LNCAP (cell line): ENCODE measurements around the gene SLC22A2.

ENCODE experiments used
- TF ChIP-seq, protein P1 (sequence below): fragments of 450-650 bp; IDR thresholded peaks from 2 replicates; pipeline ENCODE4 v1.5.1; 2017; ENCODE audit warnings: mild to moderate bottlenecking

SLC22A2 gene

DNA sequence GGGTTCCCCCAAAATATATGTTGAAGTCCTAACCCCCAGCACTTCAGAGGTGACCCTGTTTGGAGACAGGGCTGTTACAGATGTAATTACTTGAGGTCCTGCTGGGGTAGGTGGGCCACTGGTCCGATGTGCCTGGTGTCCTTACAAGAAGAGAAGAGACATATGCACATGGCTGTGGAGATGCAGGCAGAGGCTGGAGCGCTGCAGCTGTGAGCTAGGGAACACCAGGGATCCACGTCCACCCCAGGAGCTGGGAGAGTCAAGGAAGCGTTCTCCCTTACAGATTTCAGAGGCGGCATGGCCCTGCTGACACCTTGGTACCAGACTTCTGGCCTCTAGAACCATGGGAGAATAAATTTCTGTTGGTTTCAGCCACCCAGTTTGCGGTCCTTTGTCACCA is 11.7 kb upstream of the SLC22A2 start:
- TF ChIP-seq, protein P1, sequence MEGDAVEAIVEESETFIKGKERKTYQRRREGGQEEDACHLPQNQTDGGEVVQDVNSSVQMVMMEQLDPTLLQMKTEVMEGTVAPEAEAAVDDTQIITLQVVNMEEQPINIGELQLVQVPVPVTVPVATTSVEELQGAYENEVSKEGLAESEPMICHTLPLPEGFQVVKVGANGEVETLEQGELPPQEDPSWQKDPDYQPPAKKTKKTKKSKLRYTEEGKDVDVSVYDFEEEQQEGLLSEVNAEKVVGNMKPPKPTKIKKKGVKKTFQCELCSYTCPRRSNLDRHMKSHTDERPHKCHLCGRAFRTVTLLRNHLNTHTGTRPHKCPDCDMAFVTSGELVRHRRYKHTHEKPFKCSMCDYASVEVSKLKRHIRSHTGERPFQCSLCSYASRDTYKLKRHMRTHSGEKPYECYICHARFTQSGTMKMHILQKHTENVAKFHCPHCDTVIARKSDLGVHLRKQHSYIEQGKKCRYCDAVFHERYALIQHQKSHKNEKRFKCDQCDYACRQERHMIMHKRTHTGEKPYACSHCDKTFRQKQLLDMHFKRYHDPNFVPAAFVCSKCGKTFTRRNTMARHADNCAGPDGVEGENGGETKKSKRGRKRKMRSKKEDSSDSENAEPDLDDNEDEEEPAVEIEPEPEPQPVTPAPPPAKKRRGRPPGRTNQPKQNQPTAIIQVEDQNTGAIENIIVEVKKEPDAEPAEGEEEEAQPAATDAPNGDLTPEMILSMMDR = no peak

GRCh38 chr6:160269771-160270170 is 11.2 kb upstream of the SLC22A2 start:
- TF ChIP-seq, protein P1 = no peak

GRCh38 chr6:160269023-160269521 is 10.5 kb upstream of the SLC22A2 start:
- TF ChIP-seq, protein P1 = no peak

DNA sequence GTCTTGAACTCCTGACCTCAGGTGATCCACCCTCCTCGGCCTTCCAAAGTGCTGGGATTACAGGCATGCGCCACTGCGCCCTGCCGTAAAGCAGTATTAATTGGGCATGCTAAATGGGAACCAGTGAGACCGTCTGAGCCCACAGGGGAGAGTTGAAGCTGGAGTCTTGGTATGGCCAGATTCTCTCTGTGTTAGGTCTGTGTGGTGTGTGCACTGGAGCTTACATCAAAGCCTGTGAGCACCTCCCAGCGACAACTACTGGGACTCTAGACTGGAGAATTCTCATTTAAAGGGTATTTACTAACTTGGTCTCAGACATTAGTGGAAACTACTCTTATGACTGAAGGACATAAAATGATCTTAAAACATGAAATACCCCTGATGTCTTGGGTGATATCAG is 8.5 kb upstream of the SLC22A2 start:
- TF ChIP-seq, protein P1 = no peak

DNA sequence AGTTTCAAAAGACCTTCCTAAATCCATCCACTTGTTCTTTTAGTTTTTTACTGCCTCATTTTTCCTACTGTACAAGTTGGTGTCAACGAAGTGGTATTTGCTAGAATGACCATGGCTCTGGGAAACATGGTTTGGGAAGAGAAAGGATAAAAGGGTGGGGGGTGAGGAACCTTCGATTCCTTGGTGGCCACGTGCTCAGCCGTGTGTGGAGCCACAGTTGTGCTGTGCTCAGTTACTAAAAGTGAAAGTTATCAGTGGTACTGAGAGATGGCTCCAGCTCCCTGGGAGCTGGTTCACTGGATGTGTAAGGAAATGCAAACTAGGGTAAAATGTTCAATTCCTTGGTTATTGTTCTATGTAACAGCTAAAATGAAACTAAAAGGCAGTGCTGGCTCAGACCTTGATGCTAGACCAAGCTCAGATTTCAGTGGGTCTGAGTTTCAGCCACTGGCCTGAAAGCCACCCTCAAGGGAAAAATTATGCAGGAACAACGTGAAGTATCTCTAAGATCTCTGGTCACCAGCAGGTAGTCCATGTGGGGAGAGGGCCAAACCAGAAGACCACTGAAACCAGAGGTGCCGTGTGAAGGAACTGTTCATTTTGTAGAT is 7.4 kb upstream of the SLC22A2 start:
- TF ChIP-seq, protein P1 = no peak

- TF ChIP-seq, protein P1 = no peak
These were observed 5.5 kb upstream of the SLC22A2 start for GRCh38 chr6:160264061-160264612.

DNA sequence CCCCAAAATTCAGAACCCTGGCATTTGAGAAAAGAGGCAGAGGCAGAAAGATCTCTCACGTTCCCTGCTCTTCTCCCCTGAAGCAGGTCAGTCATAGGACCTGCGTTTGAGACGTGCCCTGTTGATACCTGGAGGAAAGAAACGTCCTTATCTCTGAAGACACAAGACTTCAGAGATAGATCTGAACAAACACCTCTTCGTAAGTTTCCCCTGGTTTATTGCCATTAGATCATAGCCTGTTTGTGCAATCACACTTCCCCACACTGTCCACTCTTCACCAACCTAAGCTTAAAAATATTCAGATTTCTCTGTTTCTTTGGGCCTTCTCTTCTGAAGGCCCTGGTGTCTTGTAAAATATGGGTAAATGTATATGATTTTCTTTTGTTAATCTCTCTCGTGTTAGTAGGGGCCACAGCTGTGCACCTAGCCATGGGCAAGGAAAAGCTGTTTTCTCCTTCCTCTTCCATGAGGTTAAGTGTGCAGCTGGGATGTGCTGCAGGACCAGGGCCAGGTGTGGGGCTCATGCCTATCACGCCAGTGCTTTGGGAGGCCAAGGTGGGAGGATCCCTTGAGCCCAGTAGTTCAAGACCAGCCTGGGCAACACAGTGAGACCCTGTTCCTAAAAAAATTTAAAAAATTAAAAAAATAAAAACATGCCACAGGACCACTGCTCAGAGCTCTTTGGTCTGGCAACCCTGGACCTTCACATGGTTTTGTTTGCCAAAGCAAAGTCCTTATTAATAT is 4.7 kb upstream of the SLC22A2 start:
- TF ChIP-seq, protein P1 = no peak
